Lower leg skin (tissue), 3 donors: ENCODE results near the gene SLC5A11.

ENCODE experiments used
- POLR2A ChIP-seq, 2 donors: fragments of 450-650 bp; IDR thresholded peaks; one replicate each; pipeline ENCODE4 v1.6.1; 2016 to 2017; ENCODE audit warnings: antibody characterized with exemption in 2 of 2, mild to moderate bottlenecking in 1 of 2, moderate library complexity in 1 of 2
- TF ChIP-seq, protein P1 (sequence below), 3 donors: fragments of 450-650 bp; IDR thresholded peaks; one replicate each; pipeline ENCODE4 v1.5.1; 2016; ENCODE audit warnings: antibody characterized with exemption in 3 of 3, mild to moderate bottlenecking in 3 of 3, moderate library complexity in 2 of 3

DNA sequence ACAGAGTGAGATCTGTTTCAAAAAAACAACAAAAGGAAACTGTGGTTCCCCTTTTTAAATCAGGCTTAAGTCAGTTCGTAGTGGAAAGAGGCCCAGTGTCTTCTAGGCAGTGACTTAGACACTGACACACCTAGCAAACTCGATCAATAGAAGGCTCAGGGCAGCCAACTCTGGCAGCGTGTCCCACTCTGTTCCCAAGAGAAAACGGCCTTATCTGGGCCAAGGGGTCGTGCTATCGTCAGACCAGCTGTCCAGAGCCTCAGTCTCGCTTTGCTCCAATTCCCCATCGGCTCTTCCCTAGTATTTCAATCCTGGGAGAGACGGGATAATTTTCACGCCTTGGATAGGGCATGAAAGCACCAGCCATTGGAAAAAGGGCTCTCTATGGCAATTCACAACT, 72.9 kb downstream of the SLC5A11 start:
- TF ChIP-seq, protein P1, sequence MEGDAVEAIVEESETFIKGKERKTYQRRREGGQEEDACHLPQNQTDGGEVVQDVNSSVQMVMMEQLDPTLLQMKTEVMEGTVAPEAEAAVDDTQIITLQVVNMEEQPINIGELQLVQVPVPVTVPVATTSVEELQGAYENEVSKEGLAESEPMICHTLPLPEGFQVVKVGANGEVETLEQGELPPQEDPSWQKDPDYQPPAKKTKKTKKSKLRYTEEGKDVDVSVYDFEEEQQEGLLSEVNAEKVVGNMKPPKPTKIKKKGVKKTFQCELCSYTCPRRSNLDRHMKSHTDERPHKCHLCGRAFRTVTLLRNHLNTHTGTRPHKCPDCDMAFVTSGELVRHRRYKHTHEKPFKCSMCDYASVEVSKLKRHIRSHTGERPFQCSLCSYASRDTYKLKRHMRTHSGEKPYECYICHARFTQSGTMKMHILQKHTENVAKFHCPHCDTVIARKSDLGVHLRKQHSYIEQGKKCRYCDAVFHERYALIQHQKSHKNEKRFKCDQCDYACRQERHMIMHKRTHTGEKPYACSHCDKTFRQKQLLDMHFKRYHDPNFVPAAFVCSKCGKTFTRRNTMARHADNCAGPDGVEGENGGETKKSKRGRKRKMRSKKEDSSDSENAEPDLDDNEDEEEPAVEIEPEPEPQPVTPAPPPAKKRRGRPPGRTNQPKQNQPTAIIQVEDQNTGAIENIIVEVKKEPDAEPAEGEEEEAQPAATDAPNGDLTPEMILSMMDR (IDR thresholded peaks at IDR 0.05): no peak
- TF ChIP-seq POLR2A (IDR thresholded peaks at IDR 0.05): no peak
